Measurements from ENCODE around the gene FHL3. TPM values are rescaled to one million over a fixed set of nuclear protein-coding genes. Genes with fewer than 3 reads are reported as not detected.
A peak's percentile ranks its signal among the peaks of the same experiment; 100 is the strongest.

Gene FHL3
- total RNA-seq, 4 donors from 2014 or later, result 6.2 to 18.7 (median 12.4) TPM

- TF ChIP-seq CTCF (IDR thresholded peaks at IDR 0.05) (no peak), POLR2A (IDR thresholded peaks at IDR 0.05) (no peak)
- Histone ChIP-seq H3K4me3 (no peak overlapping the region), H3K9me3 (no peaks in the 10 kb centered on the region), H3K4me1 (peaks cover 45 to 72% (median 62%) of the 10 kb centered on the region in 3 donors), H3K27me3 (no peaks in the 10 kb centered on the region), H3K36me3 (peaks cover 3 to 29% (median 5%) of the 10 kb centered on the region in 3 donors), H3K27ac (peak overlapping the region; percentile 79 to 86 (median 84))
- intact Hi-C loops (cut with DNase I), result no loop called here
- no peak for DNase-seq
- 43% methylated on average over 1 of the region's 2 CpGs; no CpG with 5 or more reads in 1 of the 2 donors for WGBS, 2 donors
These were observed 23.4 kb upstream of the FHL3 start for GRCh38 chr1:38028671-38029070.

GRCh38 chr1:38028105-38028591 lies 22.8 kb upstream of the FHL3 start:
- H3K9me3 ChIP-seq, result no peaks in the 10 kb centered on the region
- H3K4me1 ChIP-seq, result peaks cover 45 to 72% (median 62%) of the 10 kb centered on the region in 3 donors
- TF ChIP-seq CTCF (IDR thresholded peaks at IDR 0.05), result no peak
- TF ChIP-seq POLR2A (IDR thresholded peaks at IDR 0.05), result no peak
- intact Hi-C loops (cut with DNase I), result no loop called here
- peak overlapping the region in 3 of 4 donors; percentile 3 to 21 (median 3) for H3K4me3 ChIP-seq
- 24 to 67% methylated on average over 1 to 3 of the region's 3 CpGs for WGBS, 2 donors
- H3K36me3 ChIP-seq, result peaks cover 3 to 35% (median 11%) of the 10 kb centered on the region in 3 donors
- peak overlapping the region; percentile 79 to 86 (median 84) for H3K27ac ChIP-seq
- H3K27me3 ChIP-seq, result no peaks in the 10 kb centered on the region
- no peak for DNase-seq

GRCh38 chr1:38027201-38028104 lies 22.1 kb upstream of the FHL3 start:
- H3K27ac ChIP-seq, result peak overlapping the region; percentile 79 to 86 (median 84)
- no peaks in the 10 kb centered on the region for H3K9me3 ChIP-seq
- peaks cover 45 to 72% (median 62%) of the 10 kb centered on the region in 3 donors for H3K4me1 ChIP-seq
- peak overlapping the region in 3 of 4 donors; percentile 3 to 21 (median 3) for H3K4me3 ChIP-seq
- H3K27me3 ChIP-seq, result no peaks in the 10 kb centered on the region
- no peak for TF ChIP-seq POLR2A (IDR thresholded peaks at IDR 0.05)
- TF ChIP-seq CTCF (IDR thresholded peaks at IDR 0.05), result no peak
- DNase-seq, result no peak
- WGBS, 2 donors, result 27 to 44% methylated on average over 11 of the region's 19 CpGs
- intact Hi-C loops (cut with DNase I), result no loop called here
- peaks cover 3 to 42% (median 18%) of the 10 kb centered on the region in 3 donors for H3K36me3 ChIP-seq

GRCh38 chr1:38026592-38027200 lies 21.4 kb upstream of the FHL3 start:
- peaks cover 3 to 49% (median 25%) of the 10 kb centered on the region in 3 donors for H3K36me3 ChIP-seq
- 32 to 46% methylated on average over 5 to 6 of the region's 8 CpGs for WGBS, 2 donors
- H3K27ac ChIP-seq, result peak overlapping the region; percentile 79 to 86 (median 84)
- no peak for TF ChIP-seq POLR2A (IDR thresholded peaks at IDR 0.05)
- TF ChIP-seq CTCF (IDR thresholded peaks at IDR 0.05), result peak; percentile 46 to 89 (median 76)
- DNase-seq, result no peak
- intact Hi-C loops (cut with DNase I), result no loop called here
- H3K4me3 ChIP-seq, result no peak overlapping the region
- no peaks in the 10 kb centered on the region for H3K9me3 ChIP-seq
- peaks cover 45 to 72% (median 62%) of the 10 kb centered on the region in 3 donors for H3K4me1 ChIP-seq
- H3K27me3 ChIP-seq, result no peaks in the 10 kb centered on the region

All from esophagus squamous epithelium (tissue), 5 donors.